ENCODE data around the gene USP54.

GRCh38 chr10:73537288-73537687 is 53.9 kb downstream of the USP54 start:
- TF ChIP-seq POLR2A (IDR thresholded peaks at IDR 0.05) (no peak), CTCF (IDR thresholded peaks at IDR 0.05) (no peak)

Measured in lower leg skin (tissue), 3 donors.